ENCODE measurements around the gene SLTM.

DNA sequence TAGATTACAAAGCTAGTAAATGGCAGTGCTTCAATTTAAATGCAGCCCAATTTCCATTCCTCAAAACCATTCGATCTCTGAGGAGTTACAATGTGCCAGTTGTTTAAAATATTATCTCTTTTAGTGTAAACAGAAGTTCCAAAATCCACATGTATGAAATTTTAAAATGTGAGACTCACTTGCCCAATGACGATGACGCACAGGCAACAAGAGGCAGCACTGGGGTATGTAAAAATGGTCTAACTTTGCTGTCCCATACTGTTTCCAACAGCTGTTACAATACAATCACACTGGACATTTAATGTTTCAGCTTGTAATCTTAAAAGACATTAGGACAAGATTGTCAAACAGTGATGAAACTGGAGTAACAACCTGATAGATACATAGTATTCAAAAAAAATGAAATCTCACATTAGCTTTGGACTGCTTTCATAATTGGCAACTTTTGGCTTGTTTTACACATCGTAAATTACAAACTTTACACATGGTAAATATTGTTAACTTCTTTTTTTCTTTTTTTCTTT lies 12.2 kb downstream of the SLTM start:
- TF ChIP-seq POLR2AphosphoS5 (IDR thresholded peaks at IDR 0.05; ENCODE audit: low read depth, low read length) (no peak), POLR2A (IDR thresholded peaks at IDR 0.05; ENCODE audit: low read depth, low read length) (no peak)

Data from GM12892 (cell line).